ENCODE measurements around the gene HAT1. TPM values are rescaled to one million over a fixed set of nuclear protein-coding genes. Genes with fewer than 3 reads are reported as not detected.
"Not testable (repeated sequence)": the region's sequence is repeated elsewhere in the genome, so short reads cannot be mapped to it uniquely, and the experiment has no call there.

The HAT1 gene
- total RNA-seq, 8 experiments from 2014 or later: 22.8 to 92.1 (median 42.2) TPM

- in situ Hi-C loops (cut with MboI; ENCODE audit: low pct_unique_long_range_greater_than_20kb in 2 of 9, low sequenced_read_pairs in 9 of 9, unreplicated experiment in 9 of 9): no loop called here
These were observed 28.2 kb upstream of the HAT1 start, which contains the start of gene SLC25A12 for GRCh38 chr2:171893824-171894611. TSS of gene SLC25A12 (minus strand) at chr2:171894244. CDS start at chr2:171894214, 30 bp downstream.

DNA sequence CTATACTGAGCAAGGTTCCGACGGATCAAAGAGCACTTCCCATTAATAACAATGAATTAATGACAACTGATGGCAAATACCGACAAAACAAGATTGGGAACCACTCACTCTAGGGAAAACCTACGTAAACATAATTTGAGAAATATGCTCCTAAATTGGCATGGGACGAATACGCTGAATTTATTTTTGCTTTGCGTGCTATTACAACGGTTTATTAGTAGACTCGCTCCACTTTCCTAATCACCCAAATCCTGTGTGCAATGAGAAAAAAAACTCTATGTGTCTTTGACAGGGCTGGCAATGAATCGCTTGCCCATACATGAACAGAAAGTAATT is 27.7 kb upstream of the HAT1 start:
- H3K4me1 ChIP-seq (replicated peaks in 1 of 2): peaks cover 7 to 22% of the 10 kb centered on the region in 2 donors
- no peak for ATAC-seq (replicated peaks in 6 of 8)
- in situ Hi-C loops (cut with MboI; ENCODE audit: low pct_unique_long_range_greater_than_20kb in 2 of 9, low sequenced_read_pairs in 9 of 9, unreplicated experiment in 9 of 9): no loop called here
- H3K4me3 ChIP-seq: peak overlapping the region; percentile 49 to 94 (median 76)
- H3K27ac ChIP-seq: peak overlapping the region; percentile 52 to 61
- 7 to 100% (median 65%) methylated on average over 1 to 9 of the region's 10 CpGs for WGBS, 10 experiments

More at GRCh38 chr2:171893824-171894611, 28.2 kb upstream of the HAT1 start, which contains the start of gene SLC25A12:
- WGBS, 10 experiments: 0% methylated on average over 1 to 11 of the region's 63 CpGs; no CpG with 5 or more reads in 3 of the 10 experiments
- peak; percentile 95 to 98 (median 96) for ATAC-seq (replicated peaks in 6 of 8)
- peaks cover 7 to 22% of the 10 kb centered on the region in 2 donors for H3K4me1 ChIP-seq (replicated peaks in 1 of 2)
- H3K4me3 ChIP-seq: peak within 1 kb of the TSS; percentile 49 to 94 (median 76)
- peak within 1 kb of the TSS; percentile 52 to 61 for H3K27ac ChIP-seq

DNA sequence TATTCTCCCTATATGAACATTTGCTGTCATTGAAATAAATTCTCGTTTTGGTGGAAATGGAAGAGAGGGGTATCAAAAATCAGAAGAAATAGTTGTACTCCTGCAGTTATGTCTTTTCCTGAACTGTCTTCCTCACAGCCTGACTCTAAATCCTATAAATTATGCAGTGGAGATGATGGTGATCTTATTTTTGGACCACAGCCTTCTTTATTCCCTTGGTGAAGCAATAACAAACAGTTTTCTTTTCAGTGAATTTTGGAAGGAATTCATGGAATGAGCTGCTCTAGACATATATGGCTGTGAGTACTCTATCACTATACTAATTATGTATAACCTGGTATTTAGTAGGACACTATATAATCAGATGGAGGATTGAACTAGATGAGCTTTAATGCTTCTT is 26.5 kb upstream of the HAT1 start:
- H3K27ac ChIP-seq: no peak overlapping the region
- in situ Hi-C loops (cut with MboI; ENCODE audit: low pct_unique_long_range_greater_than_20kb in 2 of 9, low sequenced_read_pairs in 9 of 9, unreplicated experiment in 9 of 9): no loop called here
- WGBS, 10 experiments: 80 to 100% (median 100%) methylated on average over 1 of the region's 1 CpG; no CpG with 5 or more reads in 3 of the 10 experiments
- no peak for ATAC-seq (replicated peaks in 6 of 8)
- no peak overlapping the region for H3K4me3 ChIP-seq
- H3K4me1 ChIP-seq (replicated peaks in 1 of 2): peaks cover 7 to 20% of the 10 kb centered on the region in 2 donors

- ATAC-seq (replicated peaks in 6 of 8); H3K4me1 ChIP-seq (replicated peaks in 1 of 2); in situ Hi-C loops (cut with MboI; ENCODE audit: low pct_unique_long_range_greater_than_20kb in 2 of 9, low sequenced_read_pairs in 9 of 9, unreplicated experiment in 9 of 9): not testable (repeated sequence)
These were observed 22.5 kb upstream of the HAT1 start for GRCh38 chr2:171899623-171900282.

DNA sequence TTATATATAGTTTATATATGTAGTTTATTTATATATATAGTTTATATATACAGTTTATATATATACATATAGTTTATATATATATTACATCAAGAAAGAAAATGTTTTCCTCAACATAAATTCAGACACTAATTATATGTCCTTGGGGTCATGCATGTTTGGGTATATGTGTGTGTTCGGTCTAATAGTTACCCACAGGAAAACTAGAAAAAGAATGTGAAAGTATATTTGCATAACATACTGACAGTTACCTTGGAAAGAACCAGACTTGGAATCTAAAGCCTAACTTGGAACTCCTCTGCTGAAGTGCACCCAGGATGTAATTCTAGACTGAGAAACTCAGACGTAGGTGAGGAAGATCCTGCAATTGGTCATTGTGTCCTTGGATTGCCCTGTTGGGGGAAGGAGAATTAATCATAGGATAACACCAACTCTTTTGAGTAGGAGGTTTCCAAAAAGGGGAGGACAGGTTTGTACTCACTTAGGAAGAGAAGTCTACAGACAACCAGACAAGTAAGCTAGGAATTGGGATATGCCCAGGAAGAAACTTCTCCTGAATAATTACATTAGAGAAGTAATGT is 19.3 kb upstream of the HAT1 start:
- 0 to 86% (median 44%) methylated on average over 1 to 2 of the region's 2 CpGs; no CpG with 5 or more reads in 4 of the 10 experiments for WGBS, 10 experiments
- ATAC-seq (replicated peaks in 6 of 8): no peak
- no peak overlapping the region for H3K4me3 ChIP-seq

More at GRCh38 chr2:171899623-171900282, 22.5 kb upstream of the HAT1 start:
- not testable (repeated sequence) for H3K27ac ChIP-seq, H3K4me3 ChIP-seq
- WGBS, 10 experiments: no CpG with 5 or more reads among the region's 58 CpGs

DNA sequence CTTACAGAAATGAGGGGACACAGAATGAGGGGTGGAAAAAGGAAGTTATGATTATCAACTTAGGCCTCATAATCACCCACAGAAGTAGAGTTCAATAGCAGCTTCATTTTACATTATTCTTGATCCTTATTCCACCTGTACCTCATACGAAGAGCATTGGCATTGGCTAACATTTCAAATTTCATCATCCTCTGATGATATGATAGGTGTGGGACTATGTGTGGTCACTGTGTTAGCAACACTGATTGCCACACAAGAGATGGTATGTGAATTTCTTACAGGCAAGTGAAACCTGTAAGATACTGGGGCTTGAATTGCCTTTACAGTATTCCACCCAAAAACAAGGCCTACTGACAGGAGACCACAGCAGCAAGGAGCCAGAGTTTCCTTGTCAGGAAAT is 14.0 kb upstream of the HAT1 start:
- in situ Hi-C loops (cut with MboI; ENCODE audit: low pct_unique_long_range_greater_than_20kb in 2 of 9, low sequenced_read_pairs in 9 of 9, unreplicated experiment in 9 of 9): no loop called here
- Histone ChIP-seq H3K27ac (no peak overlapping the region), H3K4me3 (no peak overlapping the region), H3K4me1 (replicated peaks in 1 of 2) (no peaks in the 10 kb centered on the region)
- ATAC-seq (replicated peaks in 6 of 8): no peak
- WGBS, 10 experiments: 88 to 100% (median 94%) methylated on average over 1 of the region's 1 CpG; no CpG with 5 or more reads in 6 of the 10 experiments

More for the DNA sequence above, 19.3 kb upstream of the HAT1 start:
- H3K4me1 ChIP-seq (replicated peaks in 1 of 2): no peaks in the 10 kb centered on the region
- in situ Hi-C loops (cut with MboI; ENCODE audit: low pct_unique_long_range_greater_than_20kb in 2 of 9, low sequenced_read_pairs in 9 of 9, unreplicated experiment in 9 of 9): no loop called here
- no peak overlapping the region for H3K27ac ChIP-seq

DNA sequence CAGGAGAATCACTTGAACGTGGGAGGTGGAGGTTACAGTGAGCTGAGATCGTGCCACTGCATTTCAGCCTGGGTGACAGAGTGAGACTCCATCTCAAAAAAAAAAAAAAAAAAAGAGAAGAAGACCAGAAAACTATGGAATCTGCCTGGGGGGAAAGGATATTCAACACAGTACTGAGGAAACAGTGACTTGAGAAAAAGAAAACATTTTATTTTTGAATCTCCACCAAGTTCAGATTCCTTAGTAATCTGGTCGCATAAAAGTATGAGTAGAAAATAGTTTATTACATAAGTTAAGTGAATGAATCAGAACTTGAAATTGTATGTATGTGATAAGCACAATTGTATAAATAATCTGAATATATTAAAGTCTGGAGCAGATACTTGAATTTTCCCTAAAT is 13.0 kb upstream of the HAT1 start:
- in situ Hi-C loops (cut with MboI; ENCODE audit: low pct_unique_long_range_greater_than_20kb in 2 of 9, low sequenced_read_pairs in 9 of 9, unreplicated experiment in 9 of 9): no loop called here
- Histone ChIP-seq H3K4me1 (replicated peaks in 1 of 2) (no peaks in the 10 kb centered on the region), H3K27ac (no peak overlapping the region), H3K4me3 (no peak overlapping the region)
- 77 to 90% (median 86%) methylated on average over 1 to 3 of the region's 3 CpGs; no CpG with 5 or more reads in 2 of the 10 experiments for WGBS, 10 experiments
- ATAC-seq (replicated peaks in 6 of 8): no peak

DNA sequence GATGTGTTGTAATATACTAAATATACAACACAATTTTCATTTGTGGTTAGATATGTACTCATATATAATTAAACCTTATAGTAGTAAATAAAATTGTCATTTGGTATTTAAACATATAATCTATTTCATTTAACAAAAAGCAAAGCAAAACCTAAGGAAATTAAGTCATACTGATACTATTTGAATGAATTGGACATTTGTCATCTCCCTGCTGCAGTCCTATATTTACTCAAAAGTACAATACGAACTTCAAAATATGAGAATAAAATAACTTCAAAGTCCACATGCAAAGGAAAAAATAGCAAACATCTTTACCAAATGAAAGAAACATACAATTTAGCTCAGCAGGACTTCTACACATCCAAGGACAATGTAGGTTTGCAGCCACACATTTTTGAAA is 11.8 kb upstream of the HAT1 start:
- WGBS, 10 experiments: 14 to 100% (median 73%) methylated on average over 1 of the region's 1 CpG; no CpG with 5 or more reads in 1 of the 10 experiments
- in situ Hi-C loops (cut with MboI; ENCODE audit: low pct_unique_long_range_greater_than_20kb in 2 of 9, low sequenced_read_pairs in 9 of 9, unreplicated experiment in 9 of 9): no loop called here
- no peak overlapping the region for H3K27ac ChIP-seq
- H3K4me3 ChIP-seq: no peak overlapping the region
- ATAC-seq (replicated peaks in 6 of 8): no peak
- no peaks in the 10 kb centered on the region for H3K4me1 ChIP-seq (replicated peaks in 1 of 2)

DNA sequence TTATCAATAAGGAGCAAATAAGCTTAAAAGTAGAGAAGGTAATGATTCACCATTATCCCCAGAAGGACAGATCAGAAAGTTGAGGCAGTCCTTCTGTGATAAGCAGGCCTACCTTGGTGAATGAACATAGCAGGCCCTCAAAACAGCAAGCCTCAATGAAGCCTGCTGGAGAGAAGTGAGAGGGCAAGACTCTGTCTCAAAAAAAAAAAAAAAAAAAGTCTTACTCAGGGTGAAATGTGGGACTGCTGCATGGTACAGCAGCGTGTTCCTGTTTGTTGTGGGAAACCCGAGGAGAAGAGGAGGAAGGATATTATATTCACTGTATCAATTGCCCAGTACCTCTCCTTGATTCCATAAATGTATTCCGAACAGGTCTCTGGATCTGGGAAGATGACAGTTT is 8.7 kb upstream of the HAT1 start:
- ATAC-seq (replicated peaks in 6 of 8): no peak
- H3K4me3 ChIP-seq: no peak overlapping the region
- H3K27ac ChIP-seq: no peak overlapping the region
- H3K4me1 ChIP-seq (replicated peaks in 1 of 2): no peaks in the 10 kb centered on the region
- 52 to 100% (median 78%) methylated on average over 1 to 3 of the region's 3 CpGs; no CpG with 5 or more reads in 2 of the 10 experiments for WGBS, 10 experiments
- in situ Hi-C loops (cut with MboI; ENCODE audit: low pct_unique_long_range_greater_than_20kb in 2 of 9, low sequenced_read_pairs in 9 of 9, unreplicated experiment in 9 of 9): no loop called here

- peaks cover 7 to 15% of the 10 kb centered on the region in 2 donors for H3K4me1 ChIP-seq (replicated peaks in 1 of 2)
- WGBS, 10 experiments: 17 to 100% (median 94%) methylated on average over 1 to 2 of the region's 2 CpGs; no CpG with 5 or more reads in 1 of the 10 experiments
- H3K27ac ChIP-seq: no peak overlapping the region
- in situ Hi-C loops (cut with MboI; ENCODE audit: low pct_unique_long_range_greater_than_20kb in 2 of 9, low sequenced_read_pairs in 9 of 9, unreplicated experiment in 9 of 9): no loop called here
- ATAC-seq (replicated peaks in 6 of 8): no peak
- H3K4me3 ChIP-seq: no peak overlapping the region
These were observed 2.8 kb upstream of the HAT1 start for GRCh38 chr2:171919453-171919852.

- 0 to 100% (median 7%) methylated on average over 1 to 5 of the region's 5 CpGs; no CpG with 5 or more reads in 2 of the 10 experiments for WGBS, 10 experiments
- no peak for ATAC-seq (replicated peaks in 6 of 8)
These were observed 361 bp upstream of the HAT1 start for GRCh38 chr2:171921970-171922229.

GRCh38 chr2:171923206-171923605 is 945 bp downstream of the HAT1 start:
- Histone ChIP-seq H3K4me1 (replicated peaks in 1 of 2) (peaks cover 7 to 15% of the 10 kb centered on the region in 2 donors), H3K4me3 (peak overlapping the region; percentile 63 to 76 (median 68)), H3K27ac (peak overlapping the region in 1 of 2 donors; percentile 26)
- in situ Hi-C loops (cut with MboI; ENCODE audit: low pct_unique_long_range_greater_than_20kb in 2 of 9, low sequenced_read_pairs in 9 of 9, unreplicated experiment in 9 of 9): no loop called here
- 0 to 40% (median 7%) methylated on average over 1 to 13 of the region's 13 CpGs; no CpG with 5 or more reads in 2 of the 10 experiments for WGBS, 10 experiments
- peak in 4 of 8 experiments; percentile 18 to 58 (median 38) for ATAC-seq (replicated peaks in 6 of 8)

More at GRCh38 chr2:171921970-171922229, 361 bp upstream of the HAT1 start:
- peaks cover 7 to 15% of the 10 kb centered on the region in 2 donors for H3K4me1 ChIP-seq (replicated peaks in 1 of 2)
- in situ Hi-C loops (cut with MboI; ENCODE audit: low pct_unique_long_range_greater_than_20kb in 2 of 9, low sequenced_read_pairs in 9 of 9, unreplicated experiment in 9 of 9): no loop called here
- H3K4me3 ChIP-seq: peak overlapping the region; percentile 63 to 76 (median 68)
- peak overlapping the region; percentile 52 to 64 for H3K27ac ChIP-seq

Measured in motor neuron (in vitro differentiated cells).